Fibroblast of skin of right biceps (primary cell): ENCODE results near the gene FAM149B1.

Experiments
- DNase-seq: peaks from one replicate; pipeline ENCODE4 v3.0.0-alpha.2; 2013

FAM149B1 gene

DNA sequence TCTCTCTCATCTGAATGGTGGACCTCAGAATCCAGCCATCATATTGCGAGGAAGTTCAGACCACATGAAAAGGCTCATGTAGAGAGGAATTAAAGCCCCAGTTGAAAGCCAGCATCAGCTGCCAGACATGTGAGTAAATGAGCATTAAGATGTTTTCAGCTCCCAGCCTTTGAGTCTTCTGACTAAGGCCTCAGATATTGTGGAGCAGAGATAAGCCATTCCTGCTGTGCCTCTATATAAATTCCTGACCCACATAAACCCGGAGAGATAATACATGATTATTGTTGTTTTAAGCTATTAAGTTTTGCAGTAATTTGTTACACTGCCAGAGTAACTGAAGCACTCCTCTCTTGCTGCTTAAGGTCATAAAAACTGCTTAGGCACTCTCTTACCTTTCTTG is 14.6 kb downstream of the FAM149B1 start:
- peak; percentile 56 for DNase-seq

DNA sequence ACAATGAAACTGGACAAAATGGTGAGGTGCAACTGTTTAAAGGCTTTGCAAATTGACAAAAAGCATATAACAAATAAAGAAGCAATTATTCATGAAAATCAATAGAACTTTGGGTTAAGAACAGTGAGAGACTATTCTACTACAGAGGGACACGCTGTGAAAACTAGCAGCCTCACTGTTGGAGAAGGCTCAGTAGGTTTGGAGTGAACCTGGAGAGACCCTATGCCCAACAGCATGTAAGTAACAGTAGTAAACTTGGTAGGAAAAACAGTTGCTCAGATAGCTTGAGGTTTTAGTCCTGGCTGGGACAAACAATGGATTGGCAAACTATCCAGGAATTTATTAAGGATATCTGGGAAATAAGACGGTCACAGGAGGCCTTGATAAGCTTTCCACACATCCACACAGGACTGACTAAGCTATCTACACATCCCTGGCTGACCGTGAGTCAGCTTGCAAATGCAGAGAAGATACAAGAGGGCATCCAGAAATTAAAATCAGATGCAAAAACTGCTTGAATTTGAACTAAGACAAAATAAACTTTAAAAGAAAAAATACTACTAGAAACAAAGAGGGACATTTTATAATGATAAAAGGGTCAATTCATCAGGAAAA is 15.9 kb downstream of the FAM149B1 start:
- DNase-seq: peak; percentile 63

DNA sequence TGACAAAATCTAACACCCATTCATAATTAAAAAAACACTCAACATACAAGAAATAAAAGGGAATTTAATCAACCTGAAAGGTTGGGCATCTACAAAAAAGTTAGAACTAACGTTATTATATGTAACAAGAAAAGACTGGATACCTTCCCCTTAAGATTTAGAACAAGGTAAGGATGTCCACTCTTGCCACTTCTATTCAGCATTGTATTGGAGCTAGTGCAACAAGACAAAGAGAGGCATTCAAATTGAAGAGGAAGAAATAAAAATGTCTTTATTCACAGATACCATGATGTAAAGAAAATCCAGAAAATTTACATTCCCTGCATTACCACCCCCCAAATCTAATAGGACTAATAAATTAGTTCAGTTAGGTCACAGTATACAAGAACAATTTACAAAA is 18.3 kb downstream of the FAM149B1 start:
- no peak for DNase-seq

DNA sequence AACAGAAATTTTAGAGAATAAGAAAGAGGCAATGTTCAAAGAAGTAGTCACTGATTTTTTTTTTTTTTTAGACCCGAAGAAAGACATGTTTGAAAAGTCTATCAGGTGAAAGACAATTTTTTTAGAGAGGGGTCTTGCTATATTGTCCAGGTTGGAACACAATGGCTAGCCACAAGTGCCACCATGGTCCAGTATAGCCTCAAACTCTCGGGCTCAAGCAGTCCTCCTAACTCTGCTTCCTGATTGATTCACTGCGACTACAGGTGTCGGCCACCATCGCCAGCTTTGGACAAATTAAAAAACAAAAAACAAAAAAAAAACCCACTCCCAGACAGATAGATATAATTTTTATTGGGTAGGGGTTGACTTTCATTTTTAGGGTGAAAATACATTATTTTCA is 22.3 kb downstream of the FAM149B1 start:
- DNase-seq: no peak

DNA sequence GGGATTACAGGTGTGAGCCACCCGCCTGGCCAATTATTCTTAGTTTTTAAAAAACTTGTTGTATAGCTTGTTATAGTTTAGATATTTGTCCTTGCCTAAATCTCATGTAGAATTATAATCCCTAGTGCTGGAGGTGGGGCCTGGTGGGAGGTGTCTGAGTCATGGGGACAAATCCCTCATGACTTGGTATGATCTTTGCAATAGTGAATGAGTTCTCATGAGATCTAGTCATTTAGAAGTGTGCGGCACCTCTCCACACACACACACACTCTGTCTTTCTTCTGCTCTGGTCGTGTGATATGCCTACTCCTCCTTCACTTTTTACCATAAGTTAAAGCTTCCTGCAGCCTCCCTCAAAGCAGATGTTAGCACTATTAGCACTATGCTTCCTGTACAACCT is 37.2 kb downstream of the FAM149B1 start:
- DNase-seq: no peak

DNA sequence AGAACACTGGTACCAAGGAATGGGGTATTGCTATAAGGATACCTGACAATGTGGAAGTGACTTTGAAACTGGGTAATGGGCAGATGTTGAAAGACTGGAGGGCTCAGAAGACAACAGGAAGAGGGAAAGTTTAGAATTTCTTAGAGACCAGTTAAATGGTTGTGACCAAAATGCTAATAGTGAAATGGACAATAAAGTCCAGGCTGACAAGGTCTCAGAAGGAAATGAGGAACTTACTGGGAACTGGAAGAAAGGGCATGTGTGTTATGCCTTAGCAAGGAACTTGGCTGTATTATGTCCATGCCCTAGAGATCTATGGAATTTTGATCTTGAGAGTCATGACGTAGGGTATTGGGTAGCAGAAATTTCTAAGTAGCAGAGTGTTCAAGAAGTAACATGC is 38.0 kb downstream of the FAM149B1 start:
- DNase-seq: no peak

DNA sequence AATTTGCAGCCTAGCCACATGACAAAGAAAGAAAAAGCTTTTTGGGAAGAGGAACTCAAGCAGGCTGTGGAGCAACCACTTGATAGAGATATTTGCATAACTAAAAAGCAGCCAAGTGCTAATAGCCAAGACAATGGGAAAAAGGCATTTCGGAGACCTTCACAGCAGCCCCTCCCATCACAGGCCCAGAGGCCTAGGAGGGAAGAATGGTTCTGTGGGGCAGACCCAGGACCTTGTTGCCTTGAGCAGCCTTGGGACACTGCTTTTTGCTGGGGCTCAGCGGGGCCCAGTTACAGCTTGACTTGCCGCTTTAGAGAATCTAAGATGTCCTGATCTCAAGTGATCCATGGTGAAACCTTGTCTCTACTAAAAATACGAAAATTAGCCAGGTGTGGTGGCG is 38.5 kb downstream of the FAM149B1 start:
- DNase-seq: no peak

DNA sequence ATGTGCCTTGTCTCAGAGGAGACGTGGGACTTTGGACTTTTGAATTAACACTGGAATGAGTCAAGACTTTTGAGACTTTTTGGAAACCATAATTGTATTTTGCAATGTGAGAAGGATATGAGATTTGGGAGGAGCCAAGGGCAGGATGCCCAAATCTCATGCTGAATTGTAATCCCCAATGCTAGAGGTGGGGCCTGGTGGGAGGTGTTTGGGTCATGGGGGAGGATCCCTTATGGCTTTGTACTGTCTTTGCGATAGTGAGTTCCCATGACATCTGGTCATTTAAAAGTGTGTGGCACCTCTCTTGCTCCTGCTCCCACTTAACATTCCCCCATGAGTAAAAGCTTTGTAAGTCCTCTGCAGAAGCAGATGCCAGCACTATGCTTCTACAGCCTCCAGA is 40.0 kb downstream of the FAM149B1 start:
- no peak for DNase-seq

DNA sequence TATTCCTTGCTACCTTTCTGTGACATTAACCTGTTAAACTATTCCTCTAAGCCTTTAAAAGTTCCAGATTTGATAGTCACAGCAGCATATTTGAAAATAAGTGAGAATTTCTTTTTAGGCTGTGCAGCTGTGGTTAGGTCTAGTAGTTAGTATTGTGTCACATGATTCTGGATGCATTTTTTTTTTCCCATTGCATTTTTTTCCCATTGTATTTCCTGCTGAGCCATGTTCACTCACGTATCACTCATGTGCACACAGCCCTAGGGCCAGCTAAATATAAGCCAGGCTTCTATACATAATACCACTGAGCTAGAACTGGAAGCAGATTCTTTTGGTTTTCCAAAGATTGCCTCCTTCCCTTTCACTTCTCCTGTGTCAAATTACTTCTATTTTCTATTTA is 41.8 kb downstream of the FAM149B1 start:
- peak; percentile 37 for DNase-seq

DNA sequence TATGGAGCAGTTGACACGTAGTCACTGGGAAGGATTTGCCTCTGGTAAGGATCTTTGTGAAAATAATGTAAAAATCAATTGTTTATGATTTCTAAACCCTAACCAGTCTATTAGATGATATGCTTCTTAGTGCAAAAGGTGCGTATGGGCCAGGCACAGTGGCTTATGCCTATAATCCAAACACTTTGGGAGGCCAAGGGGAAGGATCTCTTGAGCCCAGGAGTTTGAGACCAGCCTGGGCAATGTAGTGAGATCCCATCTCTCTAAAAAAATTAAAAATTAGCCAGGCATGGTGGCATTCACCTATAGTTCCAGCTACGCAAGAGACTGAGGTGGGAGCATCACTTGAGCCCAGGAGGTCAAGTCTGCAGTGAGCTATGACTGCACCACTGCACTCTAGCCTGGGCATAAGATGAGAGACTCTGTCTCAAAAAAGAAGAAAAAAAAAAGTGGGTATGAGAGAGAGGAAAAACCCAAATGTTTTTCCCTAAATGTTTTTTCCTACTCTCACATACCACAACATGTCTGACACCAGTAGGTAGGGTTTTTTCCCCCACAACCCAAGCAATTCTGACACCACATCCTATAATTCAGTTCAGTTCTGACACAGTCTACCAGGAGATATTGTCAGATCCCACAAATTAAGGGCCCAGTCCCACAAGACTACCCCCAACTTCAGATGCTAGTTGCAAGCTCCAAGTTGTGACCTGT is 42.6 kb downstream of the FAM149B1 start:
- no peak for DNase-seq

DNA sequence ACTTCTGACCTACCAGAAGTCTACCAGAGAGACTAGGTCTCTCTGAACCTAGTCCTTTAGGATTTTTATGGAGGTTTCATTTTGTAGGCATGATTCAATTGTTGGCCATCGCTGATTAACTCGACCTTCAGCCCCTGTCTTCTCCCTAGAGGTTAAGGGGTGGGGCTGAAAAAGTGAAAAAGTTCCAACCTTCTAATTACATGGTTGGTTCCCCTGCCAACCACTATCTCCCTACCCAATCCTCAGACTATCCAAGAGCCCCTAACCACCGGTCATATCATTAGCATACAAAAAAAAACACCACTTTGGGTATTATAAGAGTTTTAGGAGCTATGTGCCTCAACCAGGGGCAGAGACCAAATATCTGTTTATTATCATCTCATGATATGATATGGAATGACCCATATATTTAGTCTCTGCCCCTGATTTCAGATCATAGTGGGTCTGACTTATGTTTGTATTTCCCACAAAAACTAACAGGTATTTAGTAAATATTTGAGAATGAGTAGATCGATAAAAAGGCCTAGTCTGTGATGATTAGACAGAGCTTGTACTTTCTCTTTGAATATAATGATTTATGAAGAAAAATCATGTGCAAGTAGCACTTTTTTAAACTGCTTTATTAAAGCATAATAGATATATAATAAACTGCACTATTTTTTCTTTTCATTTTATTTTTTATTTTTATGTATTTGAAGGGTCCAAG is 43.3 kb downstream of the FAM149B1 start:
- no peak for DNase-seq

DNA sequence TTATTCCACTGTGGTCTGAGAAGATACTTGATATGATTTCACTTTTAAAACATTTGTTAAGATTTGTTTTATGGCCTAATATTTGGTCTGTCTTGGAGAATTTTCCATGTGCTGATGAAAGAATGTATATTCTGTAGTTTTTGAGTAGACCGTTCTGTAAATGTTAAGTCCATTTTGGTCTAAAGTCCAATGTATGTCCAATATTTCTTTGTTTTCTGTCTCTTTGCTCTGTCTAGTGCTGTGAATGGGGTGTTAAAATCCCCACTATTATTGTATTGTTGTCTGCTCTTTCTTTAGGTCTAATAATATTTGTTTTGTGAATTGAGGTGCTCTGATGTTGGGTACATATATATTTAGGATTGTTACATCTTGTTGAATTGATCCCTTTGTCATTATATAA is 47.8 kb downstream of the FAM149B1 start:
- no peak for DNase-seq

DNA sequence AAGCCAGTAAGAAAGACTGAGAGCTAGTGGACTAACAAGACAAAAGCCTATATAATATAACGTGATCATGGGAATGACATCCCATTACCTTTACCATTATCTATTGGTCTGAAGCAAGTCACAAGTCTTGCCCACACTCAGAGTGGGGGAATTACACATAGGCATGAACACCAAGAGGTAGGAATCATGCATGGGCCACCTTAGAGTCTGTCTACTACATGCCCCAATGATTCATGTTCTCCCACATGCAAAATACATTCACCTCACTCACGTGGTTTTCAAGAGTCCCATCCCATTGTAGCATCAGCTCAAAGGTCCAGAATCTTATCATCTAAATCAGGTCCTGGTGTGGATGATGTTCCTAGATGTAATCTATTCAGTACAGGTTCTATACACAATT is 49.7 kb downstream of the FAM149B1 start:
- no peak for DNase-seq

DNA sequence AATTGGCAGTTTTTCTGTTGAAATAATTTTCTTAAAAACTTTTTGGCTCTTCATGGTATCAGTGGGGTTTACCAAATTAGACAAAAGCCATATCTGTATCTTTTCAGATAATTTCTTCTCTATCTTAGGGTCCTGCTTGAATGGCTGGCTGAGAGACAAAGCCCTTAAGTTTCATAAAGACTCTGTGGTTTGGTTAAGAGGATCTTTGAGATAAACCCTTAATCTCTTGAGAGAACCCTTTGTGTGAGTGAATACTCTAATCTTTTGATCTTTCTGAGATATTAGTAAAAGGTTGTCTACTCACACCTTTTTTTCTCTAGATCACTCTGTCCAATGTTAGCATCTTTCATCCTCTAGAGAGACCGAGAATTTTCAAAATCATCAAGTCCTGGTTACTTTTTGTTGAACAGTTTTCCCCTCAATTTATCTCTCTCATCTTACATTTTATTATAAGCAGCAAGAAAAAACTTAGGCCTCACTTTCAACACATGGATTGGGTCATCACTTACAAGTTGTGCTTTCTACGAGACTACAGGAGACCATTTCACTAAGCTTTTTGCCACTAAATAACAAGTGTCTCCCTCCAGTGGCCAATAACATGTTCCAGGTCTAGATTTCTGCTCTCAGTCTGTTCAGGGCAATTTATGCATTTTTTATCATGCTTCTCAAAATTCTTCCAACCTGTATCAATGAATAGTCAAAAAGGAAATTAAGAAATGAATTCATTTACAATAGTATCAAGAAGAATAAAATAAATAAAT is 50.7 kb downstream of the FAM149B1 start:
- DNase-seq: peak; percentile 10

DNA sequence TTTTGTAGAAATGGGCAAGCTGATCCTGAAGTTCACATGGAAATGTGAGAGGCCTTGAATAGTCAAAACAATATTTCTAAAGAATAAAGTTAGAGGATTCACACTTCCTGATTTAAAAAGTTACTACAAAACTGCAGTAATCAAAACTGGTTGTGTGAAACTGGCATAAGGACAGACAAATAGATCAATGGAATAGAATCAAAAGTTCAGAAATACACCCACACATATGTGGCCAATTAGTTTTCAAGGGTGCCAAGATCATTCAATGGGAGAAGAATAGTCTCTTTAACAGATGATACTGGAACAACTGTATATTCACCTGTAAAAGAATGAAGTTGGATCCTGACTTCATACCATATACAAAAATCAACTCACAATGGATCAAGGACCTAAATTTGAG is 51.5 kb downstream of the FAM149B1 start:
- no peak for DNase-seq

DNA sequence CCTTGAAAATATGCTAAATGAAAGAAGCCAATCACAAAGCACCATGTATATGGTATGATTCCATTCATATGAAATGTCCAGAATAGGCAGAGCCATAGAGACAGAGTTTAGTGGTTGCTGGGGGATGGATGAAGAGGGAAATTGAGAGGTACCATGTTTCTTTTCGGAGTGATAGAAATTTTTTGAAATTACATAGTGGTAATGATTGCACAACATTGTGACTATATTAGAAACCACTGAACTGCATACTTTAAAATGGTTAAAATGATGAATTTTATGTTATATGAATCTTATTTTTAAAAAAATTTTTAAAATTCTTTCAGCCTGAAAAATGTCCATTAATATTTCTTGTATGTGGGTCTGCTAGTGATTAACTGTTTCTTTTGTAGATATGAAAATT is 53.1 kb downstream of the FAM149B1 start:
- no peak for DNase-seq

DNA sequence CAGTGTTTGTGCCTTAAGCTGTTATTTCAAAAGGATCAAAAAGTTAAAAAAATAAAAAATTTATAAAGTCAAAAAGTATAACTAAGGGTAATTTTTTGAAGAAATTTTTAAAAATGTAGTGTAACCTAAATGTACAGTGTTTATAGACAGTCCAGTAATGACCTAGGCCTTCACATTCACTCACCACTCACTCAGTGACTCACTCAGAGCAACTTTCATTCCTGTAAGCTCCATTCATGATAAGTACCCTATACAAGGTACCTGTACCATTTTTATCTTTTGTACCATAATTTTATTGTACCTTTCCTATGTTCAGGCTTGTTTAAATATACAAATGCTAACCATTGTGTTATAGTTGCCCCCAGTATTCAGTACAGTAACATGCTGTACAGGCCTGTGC is 57.6 kb downstream of the FAM149B1 start:
- no peak for DNase-seq

DNA sequence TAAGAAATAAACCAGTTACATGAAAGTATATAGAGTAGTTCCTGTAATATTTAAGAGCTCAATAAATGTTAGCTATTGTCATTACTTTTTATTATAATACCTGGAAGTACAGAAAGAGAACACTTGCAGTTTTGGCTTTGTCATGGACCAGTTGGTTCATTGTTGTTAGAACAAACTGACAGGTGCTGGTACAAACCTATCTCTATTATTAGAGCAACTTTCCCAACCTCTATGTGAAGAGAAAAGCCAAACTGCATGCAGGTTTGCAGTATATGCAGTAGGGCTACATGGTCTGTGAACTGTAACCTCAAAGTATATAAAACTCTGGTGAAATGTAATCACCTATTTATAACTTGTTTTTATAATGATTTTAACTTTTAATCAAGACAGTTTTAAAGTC is 58.7 kb downstream of the FAM149B1 start:
- DNase-seq: no peak

DNA sequence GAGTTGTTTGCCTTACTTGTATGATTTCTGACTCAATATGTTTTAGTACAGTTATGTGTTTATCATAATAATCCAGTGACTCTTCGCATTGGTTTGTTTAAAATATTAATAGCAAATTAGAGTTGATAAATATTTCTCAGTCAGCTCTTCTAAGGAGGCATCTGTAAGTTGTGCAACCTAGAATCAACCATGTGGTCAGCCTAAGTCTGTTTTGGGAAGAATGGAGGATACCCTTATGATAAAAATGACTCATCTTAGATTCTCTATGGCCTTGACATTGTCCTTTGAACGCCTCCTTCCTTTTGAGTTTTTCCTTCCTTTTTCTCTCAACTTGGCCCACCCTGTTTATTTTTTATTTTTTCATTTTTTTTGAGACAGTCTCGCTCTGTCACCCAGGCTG is 60.3 kb downstream of the FAM149B1 start:
- DNase-seq: no peak

DNA sequence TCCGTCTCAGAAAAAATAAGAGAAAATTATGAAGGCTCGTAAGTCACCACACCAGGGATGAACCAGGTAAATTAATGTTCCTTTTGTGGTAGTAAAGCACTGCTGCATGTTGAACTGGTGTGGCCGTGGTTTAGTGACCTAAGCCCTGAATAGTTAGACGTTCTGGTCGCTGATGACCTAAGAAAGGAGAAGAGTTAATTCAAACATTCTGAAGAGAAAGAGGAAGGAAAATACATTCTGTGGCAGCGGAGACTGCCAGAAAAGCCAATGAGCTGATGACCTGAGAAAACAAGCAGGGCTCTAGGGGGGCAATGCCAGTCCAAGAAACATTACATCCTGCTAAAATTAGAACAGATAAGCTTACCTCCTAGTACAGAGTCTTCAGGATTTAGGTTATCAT is 61.6 kb downstream of the FAM149B1 start:
- no peak for DNase-seq

DNA sequence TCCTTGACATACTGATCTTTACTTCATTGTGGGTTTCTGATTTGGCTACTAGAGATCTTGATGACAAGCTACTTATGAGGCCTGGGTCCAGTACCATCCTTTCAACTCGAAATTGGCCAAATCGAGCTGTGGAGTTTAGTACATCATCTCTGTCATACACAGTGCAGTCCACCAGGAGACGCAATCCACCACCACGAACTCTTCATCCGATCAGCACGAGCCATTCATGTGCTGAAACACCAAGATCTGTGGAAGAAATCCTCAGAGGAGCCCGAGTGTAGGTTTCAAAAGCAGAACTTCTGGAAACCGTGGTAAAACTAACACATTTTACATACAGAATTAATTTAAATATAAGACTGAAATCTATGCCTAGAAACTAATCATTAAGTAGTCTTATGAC is 65.0 kb downstream of the FAM149B1 start:
- DNase-seq: no peak

DNA sequence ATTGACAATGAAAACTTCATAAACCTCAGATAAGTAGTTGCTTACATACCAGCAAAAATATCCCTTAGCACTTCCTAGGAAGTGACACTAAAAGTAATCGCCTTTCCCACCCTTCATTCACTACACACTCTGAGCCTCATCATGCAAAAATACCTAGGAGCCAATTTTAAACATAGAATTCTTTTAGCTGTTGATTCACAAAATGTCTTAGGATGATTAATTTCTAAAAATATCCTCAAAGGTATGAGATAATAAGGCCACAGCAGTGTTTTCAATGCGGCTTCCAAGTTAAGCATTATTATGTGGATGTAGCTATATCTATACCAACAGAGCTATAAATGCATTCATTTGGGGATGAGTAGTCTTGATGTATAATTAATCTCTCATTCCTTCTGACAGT is 66.0 kb downstream of the FAM149B1 start:
- DNase-seq: no peak

DNA sequence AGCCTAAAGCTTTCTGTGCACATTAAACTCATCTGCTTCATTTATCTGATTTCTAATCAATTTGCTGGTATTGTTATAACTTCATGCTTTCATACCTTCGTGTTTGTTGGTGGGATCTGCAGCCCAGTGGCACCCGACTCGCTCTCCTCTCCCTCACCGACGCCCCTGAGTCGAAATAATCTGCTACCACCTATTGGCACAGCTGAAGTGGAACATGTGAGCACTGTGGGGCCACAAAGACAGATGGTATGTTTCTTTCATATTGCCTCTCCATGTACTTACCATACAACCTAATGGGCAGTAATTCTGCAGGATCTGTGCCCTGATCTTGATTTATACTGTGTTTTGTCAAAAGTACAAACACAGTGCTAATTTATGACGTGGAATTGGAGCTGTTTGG is 66.8 kb downstream of the FAM149B1 start:
- DNase-seq: no peak
